ENCODE measurements around the gene KIAA1755.
"Not testable (repeated sequence)": the region's sequence is repeated elsewhere in the genome, so short reads cannot be mapped to it uniquely, and the experiment has no call there.

Gene KIAA1755

GRCh38 chr20:38250609-38251008 is 9.9 kb downstream of the KIAA1755 start:
- TF ChIP-seq CTCF (conservative IDR thresholded peaks at IDR 0.05): no peak
- H3K27ac ChIP-seq: no peak overlapping the region

GRCh38 chr20:38249536-38250310 is 10.8 kb downstream of the KIAA1755 start:
- TF ChIP-seq CTCF (conservative IDR thresholded peaks at IDR 0.05): no peak
- H3K27ac ChIP-seq: no peak overlapping the region

DNA sequence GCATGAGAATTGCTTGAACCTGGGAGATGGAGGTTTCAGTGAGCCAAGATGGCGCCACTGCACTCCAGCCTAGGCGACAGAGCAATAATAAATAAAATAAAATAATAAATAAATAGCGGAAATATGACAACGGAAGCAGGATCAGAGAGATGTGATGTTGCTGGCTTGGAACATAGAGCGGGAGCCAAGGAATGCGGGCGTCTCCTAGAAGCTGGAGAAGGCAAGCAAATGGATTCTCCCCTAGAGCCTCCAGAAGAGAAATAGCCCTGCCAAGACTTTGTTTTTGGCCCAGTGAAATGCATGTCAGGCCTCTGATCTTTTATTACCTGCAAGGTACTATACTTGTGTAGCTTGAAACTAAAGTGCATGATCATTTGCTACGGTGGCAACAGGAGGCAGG is 12.4 kb downstream of the KIAA1755 start:
- H3K27ac ChIP-seq: no peak overlapping the region
- TF ChIP-seq CTCF (conservative IDR thresholded peaks at IDR 0.05): no peak

- H3K27ac ChIP-seq: not testable (repeated sequence)
Measured at GRCh38 chr20:38247725-38248124, 12.8 kb downstream of the KIAA1755 start.

- TF ChIP-seq CTCF (conservative IDR thresholded peaks at IDR 0.05): no peak
- no peak overlapping the region for H3K27ac ChIP-seq
Measured at GRCh38 chr20:38247166-38247509, 13.4 kb downstream of the KIAA1755 start.

GRCh38 chr20:38246357-38247165 is 14.0 kb downstream of the KIAA1755 start:
- no peak for TF ChIP-seq CTCF (conservative IDR thresholded peaks at IDR 0.05)
- no peak overlapping the region for H3K27ac ChIP-seq

DNA sequence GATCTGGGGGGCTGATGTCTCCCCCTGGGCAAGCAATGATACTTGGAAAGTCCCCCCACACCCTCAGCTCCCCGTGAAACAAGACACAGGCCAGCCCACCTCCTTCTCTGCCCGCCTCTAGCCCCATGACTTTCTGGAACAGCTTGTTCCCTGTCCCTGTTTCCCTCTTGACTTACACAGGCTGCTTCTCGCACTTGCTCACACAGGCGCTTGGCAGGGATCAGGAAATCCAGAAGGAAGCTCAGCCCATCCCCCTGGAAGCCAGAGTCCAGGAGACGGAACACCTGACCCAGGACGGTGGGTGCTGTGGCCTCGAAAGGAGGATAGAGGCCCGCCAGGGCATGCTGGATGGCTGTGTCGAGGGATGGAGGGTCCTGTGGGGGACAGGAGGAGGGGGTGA is 14.8 kb downstream of the KIAA1755 start:
- no peak overlapping the region for H3K27ac ChIP-seq

More for the DNA sequence above, 14.8 kb downstream of the KIAA1755 start:
- TF ChIP-seq CTCF (conservative IDR thresholded peaks at IDR 0.05): no peak
